Activated B cell treated with CpG ODN at 0.5 μM for 24 hours (primary cell): Measurements from ENCODE around the gene CCR1. TPM values are rescaled to one million over a fixed set of nuclear protein-coding genes. Genes with fewer than 3 reads are reported as not detected.
A peak's percentile ranks its signal among the peaks of the same experiment; 100 is the strongest.

ENCODE experiments used
- ATAC-seq: fragments of 200-7000 bp; cut with Tn5 transposase; one replicate; pipeline ENCODE4 v1.10.0; 2021; ENCODE audit warnings: low read depth, mild to moderate bottlenecking, moderate library complexity
- CTCF ChIA-PET: fragments of 350-600 bp; sonication (Branson Sonifier 250); formaldehyde crosslinking; loops from one replicate; lab custom pipeline; 2021; ENCODE audit warnings: antibody characterized with exemption; lab: Charles Lee
- POLR2A ChIA-PET: fragments of 350-600 bp; sonication (Branson Sonifier 250); formaldehyde crosslinking; loops from one replicate; lab custom pipeline; 2021; ENCODE audit warnings: antibody characterized with exemption; lab: Charles Lee
- DNase-seq: peaks from one replicate; pipeline ENCODE4 v3.0.0; 2022
- H3K27ac Mint-ChIP-seq: one replicate; pipeline ENCODE4 v1.8.0; 2020; ENCODE audit warnings: mixed read lengths
- H3K27me3 Mint-ChIP-seq: one replicate; pipeline ENCODE4 v1.8.0; 2021; ENCODE audit warnings: mixed read lengths
- H3K36me3 Mint-ChIP-seq: one replicate; pipeline ENCODE4 v1.8.0; 2021; ENCODE audit warnings: low read depth, mixed read lengths
- H3K4me1 Mint-ChIP-seq: one replicate; pipeline ENCODE4 v1.8.0; 2021; ENCODE audit warnings: mixed read lengths
- H3K4me3 Mint-ChIP-seq: one replicate; pipeline ENCODE4 v1.8.0; 2020; ENCODE audit warnings: mild to moderate bottlenecking, mixed read lengths
- H3K9me3 Mint-ChIP-seq: one replicate; pipeline ENCODE4 v1.8.0; 2020; ENCODE audit warnings: mixed read lengths
- CTCF ChIP-seq: fragments of 200-600 bp; IDR thresholded peaks from one replicate; pipeline ENCODE4 v1.8.0; 2022; ENCODE audit warnings: antibody characterized with exemption, mild to moderate bottlenecking
- intact Hi-C: fragments of 100-400 bp; cut with micrococcal nuclease; formaldehyde crosslinking; loops from one replicate; pipeline ENCODE4 v1.15.1; 2024
- total RNA-seq: library from RNA; stranded (reverse); gene quantifications from 2 replicates; pipeline ENCODE4 v1.2.3, GENCODE V29; 2022

CCR1 gene
- total RNA-seq, 1 donor from 2014 or later, result 0.82 TPM

- ATAC-seq (no peak), DNase-seq (no peak)
- no peaks in the 10 kb centered on the region for H3K36me3 Mint-ChIP-seq
- no peak for TF ChIP-seq CTCF
- no peak overlapping the region for H3K27ac Mint-ChIP-seq
- no peak overlapping the region for H3K4me3 Mint-ChIP-seq
- H3K27me3 Mint-ChIP-seq, result peaks cover 3% of the 10 kb centered on the region
- peaks cover 13% of the 10 kb centered on the region for H3K4me1 Mint-ChIP-seq
- POLR2A ChIA-PET, result no interaction called here
- CTCF ChIA-PET, result no interaction called here
- intact Hi-C loops, result no loop called here
- no peaks in the 10 kb centered on the region for H3K9me3 Mint-ChIP-seq
These were observed 25.1 kb upstream of the CCR1 start for GRCh38 chr3:46233194-46233593.

GRCh38 chr3:46231323-46231722 is 23.2 kb upstream of the CCR1 start:
- intact Hi-C loops, result no loop called here
- ATAC-seq (no peak), DNase-seq (no peak)
- H3K4me1 Mint-ChIP-seq, result peaks cover 23% of the 10 kb centered on the region
- ChIA-PET POLR2A (no interaction called here), CTCF (no interaction called here)
- no peak for TF ChIP-seq CTCF
- H3K27ac Mint-ChIP-seq, result no peak overlapping the region
- H3K27me3 Mint-ChIP-seq, result peaks cover 3% of the 10 kb centered on the region
- peaks cover 3% of the 10 kb centered on the region for H3K9me3 Mint-ChIP-seq
- H3K4me3 Mint-ChIP-seq, result no peak overlapping the region
- H3K36me3 Mint-ChIP-seq, result no peaks in the 10 kb centered on the region

- Mint-ChIP-seq H3K27me3 (peaks cover 3% of the 10 kb centered on the region), H3K4me3 (no peak overlapping the region), H3K9me3 (peaks cover 5% of the 10 kb centered on the region), H3K4me1 (peaks cover 34% of the 10 kb centered on the region), H3K36me3 (no peaks in the 10 kb centered on the region), H3K27ac (no peak overlapping the region)
- no peak for TF ChIP-seq CTCF
- ChIA-PET CTCF (no interaction called here), POLR2A (no interaction called here)
- intact Hi-C loops, result no loop called here
- no peak for ATAC-seq
- no peak for DNase-seq
These were observed 20.4 kb upstream of the CCR1 start for GRCh38 chr3:46228260-46229242.

- ATAC-seq, result peak; percentile 61
- intact Hi-C loops, result loop anchor here (5.0 kb wide), 1 partner anchor 35 kb away; no protein-coding TSS in a partner anchor
- H3K9me3 Mint-ChIP-seq, result peaks cover 5% of the 10 kb centered on the region
- DNase-seq, result no peak
- peaks cover 51% of the 10 kb centered on the region for H3K4me1 Mint-ChIP-seq
- ChIA-PET CTCF (interaction anchor here (1.0 to 1.7 kb wide), 2 partner anchors 9 to 14 kb away, joined by 3 read pairs; partner anchors contain the start of gene CCR1), POLR2A (interaction anchor here (0.6 kb wide), 1 partner anchor 20 kb away, joined by 3 read pairs; the partner anchor contains the start of gene CCR3)
- no peaks in the 10 kb centered on the region for H3K36me3 Mint-ChIP-seq
- H3K27ac Mint-ChIP-seq, result peak overlapping the region; percentile 36
- peak overlapping the region; percentile 3 for H3K4me3 Mint-ChIP-seq
- TF ChIP-seq CTCF, result no peak
- no peaks in the 10 kb centered on the region for H3K27me3 Mint-ChIP-seq
These were observed 14.5 kb upstream of the CCR1 start for GRCh38 chr3:46222435-46223161.

GRCh38 chr3:46221938-46222337 is 13.8 kb upstream of the CCR1 start:
- peaks cover 5% of the 10 kb centered on the region for H3K9me3 Mint-ChIP-seq
- no peak for TF ChIP-seq CTCF
- H3K4me1 Mint-ChIP-seq, result peaks cover 47% of the 10 kb centered on the region
- ChIA-PET POLR2A (no interaction called here), CTCF (interaction anchor here (1.0 to 1.7 kb wide), 2 partner anchors 8 to 14 kb away, joined by 3 read pairs; partner anchors contain the start of gene CCR1)
- H3K27ac Mint-ChIP-seq, result peak overlapping the region; percentile 30
- H3K4me3 Mint-ChIP-seq, result peak overlapping the region; percentile 5
- no peaks in the 10 kb centered on the region for H3K36me3 Mint-ChIP-seq
- ATAC-seq, result no peak
- no peaks in the 10 kb centered on the region for H3K27me3 Mint-ChIP-seq
- intact Hi-C loops, result loop anchor here (5.0 kb wide), 1 partner anchor 35 kb away; no protein-coding TSS in a partner anchor
- DNase-seq, result no peak
